HG02798 (cell line): ENCODE measurements around the gene VWA3A.

ENCODE experiments used
- ATAC-seq: cut with Tn5 transposase; IDR thresholded peaks from one replicate; pipeline ENCODE4 v1.9.1; 2021; ENCODE audit warnings: mild to moderate bottlenecking; ENCODE audit not compliant: unreplicated experiment, poor library complexity

VWA3A gene

DNA sequence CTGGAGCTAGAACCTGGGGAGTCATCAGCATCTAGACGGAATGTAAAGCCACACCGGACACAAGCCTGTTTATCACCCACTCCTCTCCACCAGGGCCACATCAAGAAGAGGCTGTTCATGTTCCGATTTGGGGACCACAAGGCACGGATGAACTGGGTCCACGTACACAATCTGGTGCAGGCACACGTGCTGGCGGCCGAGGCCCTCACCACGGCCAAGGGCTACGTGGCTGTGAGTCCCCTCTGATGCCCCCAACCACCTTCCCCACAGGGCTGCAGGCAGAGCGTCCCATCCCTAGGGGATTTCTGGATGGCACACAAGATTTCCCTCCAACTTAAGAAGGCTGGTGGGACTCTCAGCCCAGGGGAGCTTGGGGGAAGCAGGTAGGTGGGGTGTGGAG is 89.1 kb downstream of the VWA3A start:
- ATAC-seq = no peak

DNA sequence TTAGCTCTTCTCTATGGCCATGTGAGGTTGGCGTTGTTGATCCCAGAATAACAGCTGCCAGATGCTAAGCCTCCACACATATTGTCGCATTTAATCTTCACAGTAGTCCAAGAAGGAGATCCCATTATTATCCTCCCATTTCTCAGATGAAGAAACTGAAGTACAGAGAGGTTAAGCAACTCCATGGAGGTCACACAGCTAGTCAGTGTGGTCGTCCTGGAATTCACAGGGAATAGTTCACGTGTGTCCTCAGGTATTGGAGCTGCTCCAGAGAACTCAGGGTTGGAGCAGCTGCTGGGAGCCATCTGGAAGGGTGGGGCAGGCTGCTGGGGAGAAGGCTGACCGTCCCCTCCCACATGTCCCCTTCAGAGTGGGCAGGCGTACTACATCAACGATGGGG is 89.5 kb downstream of the VWA3A start:
- ATAC-seq = no peak

DNA sequence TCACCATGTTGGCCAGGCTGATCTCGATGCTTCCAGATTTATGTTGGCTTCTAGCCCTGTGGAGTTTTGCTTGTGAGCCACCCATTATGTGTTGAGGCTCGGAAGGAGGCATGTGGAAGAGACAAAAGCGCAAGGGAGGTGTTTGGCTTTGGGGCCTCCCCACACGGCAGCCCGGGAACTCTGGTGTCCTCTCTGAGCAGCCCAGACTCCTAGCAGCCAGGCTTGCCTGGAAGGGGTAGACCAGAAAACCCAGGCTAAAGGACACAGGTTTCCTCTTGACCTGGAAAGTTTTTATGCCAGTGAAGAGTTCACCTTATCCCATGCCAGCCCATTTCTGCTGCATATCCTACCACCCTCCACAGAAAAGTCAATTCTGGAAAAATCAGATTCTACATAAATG is 91.0 kb downstream of the VWA3A start:
- no peak for ATAC-seq

DNA sequence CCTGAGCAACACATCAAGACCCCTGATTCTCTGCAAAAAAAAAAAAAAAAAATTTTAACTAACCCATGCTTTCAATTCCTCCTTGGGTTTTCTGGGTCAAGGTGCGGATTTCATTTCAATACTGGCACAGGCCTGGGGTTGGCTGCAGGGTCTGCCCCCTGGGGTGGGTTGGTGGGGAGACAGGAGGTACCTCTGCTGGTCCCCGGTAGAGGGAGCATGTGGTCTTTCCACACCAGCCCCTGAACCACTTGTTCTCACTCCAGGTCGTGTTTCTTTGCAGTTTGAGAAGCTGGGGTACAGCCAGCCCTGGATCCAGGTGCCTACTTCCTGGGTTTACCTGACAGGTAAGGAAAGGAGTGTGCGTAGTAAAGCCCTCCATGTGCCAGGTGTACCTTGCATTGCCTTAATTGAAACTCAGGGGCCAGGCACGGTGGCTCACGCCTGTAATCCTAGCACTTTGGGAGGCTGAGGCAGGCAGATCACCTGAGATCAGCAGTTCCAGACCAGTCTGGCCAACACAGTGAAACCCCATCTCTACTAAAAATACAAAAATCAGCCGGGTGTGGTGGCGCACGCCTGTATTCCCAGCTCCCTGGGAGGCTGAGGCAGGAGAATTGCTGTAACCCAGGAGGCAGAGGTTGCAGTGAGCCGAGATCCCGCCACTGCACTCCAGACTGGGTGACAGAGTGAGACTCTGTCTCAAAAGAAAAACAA is 91.7 kb downstream of the VWA3A start:
- no peak for ATAC-seq

DNA sequence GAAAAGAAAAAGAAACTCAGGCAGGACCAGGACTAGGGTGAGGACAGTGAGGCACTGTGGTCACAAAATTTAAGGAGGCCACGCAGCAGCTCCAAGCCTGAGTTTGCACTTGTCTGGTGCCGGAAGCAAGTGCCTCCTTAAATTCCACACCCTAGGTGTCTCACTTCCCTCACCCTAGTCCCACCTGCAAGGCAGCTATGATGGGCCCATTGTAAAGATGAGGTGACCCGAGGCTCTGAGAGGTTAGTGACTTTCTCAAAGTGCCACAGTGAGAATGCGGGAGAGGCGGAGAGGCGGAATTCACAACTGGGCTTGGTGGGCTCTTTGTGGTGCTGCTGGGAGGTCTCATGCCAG is 92.3 kb downstream of the VWA3A start:
- no peak for ATAC-seq

DNA sequence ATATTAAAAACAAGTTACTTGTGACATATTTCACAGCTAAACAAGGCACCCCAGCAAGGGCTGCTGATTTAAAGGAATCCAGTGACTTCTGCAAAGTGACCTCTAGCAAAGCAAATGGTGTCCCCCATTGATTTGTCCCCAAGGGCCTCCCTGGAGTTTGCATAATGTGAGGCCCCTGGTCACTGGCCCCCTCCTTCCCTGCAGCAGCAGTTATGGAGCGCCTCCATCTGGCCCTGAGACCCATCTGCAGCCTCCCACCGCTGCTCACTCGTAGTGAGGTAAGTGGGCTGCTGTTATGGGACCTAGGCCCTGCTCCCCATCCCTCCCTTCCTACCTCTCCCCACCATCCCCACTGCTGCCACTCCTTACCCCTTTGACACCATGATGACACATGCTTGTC is 94.2 kb downstream of the VWA3A start:
- no peak for ATAC-seq

GRCh38 chr16:22188267-22188594 is 95.9 kb downstream of the VWA3A start:
- ATAC-seq = no peak

- ATAC-seq = no peak
Measured at GRCh38 chr16:22188595-22189442, 96.5 kb downstream of the VWA3A start.

DNA sequence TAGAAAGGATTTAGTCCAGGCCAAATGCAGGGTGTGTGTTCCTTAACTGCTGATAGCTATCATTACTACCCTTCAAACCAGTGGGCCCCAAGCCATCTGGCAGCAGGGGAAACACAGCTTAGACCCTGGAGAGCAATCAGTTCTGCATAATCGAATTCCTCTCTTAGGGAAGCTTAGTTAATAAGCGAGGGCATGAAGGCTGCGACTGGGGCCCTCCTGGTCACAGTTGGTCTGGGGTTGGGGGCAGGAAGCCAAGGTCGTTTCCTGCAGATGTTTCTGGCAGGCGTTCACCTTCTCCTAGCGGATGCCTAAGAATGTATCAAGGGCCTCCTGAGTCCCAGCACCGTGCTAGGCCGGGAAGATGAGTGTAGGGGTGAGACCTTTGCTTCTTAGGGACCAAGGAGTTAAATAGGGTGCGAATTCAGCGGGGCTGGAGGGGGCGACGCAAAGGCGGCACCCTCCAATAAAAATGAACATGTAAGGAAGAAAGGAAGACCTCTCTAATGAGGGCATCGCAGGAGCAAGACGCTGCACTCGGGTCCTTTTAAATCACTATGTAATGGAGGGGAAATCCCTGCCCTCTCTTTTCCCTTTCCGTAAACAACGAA is 97.2 kb downstream of the VWA3A start:
- no peak for ATAC-seq

DNA sequence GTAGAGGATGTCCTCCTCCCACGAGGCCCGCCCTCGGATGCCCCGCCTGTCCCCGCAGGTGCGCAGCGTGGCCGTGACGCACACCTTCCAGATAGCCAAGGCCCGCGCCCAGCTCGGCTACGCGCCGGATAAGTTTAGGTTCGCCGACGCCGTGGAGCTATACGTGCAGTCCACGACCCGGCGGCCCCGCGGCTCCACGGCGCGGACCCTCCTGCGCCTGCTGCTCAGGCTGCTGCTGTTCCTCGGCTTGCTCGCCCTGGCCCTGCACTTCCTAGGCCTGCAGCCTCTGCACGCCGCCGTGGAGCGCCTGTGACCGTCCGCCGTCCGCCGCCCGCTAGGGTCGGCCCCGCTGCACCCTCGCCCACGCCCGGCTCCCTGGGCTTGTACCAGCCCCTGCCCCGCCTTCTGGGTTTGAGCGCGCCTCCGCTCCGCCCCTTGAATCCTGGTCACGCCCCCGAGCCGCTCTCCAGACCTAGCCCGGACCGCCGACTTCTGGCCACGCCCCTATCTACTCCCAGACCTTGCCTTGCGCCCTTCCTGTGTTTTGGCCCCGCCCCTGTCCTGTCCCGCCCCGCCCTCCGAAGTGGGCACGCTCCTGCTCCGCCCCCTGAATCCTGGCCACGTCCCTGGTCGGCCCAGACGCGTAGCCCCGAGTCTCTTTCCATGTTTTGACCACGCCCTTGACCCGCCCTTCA is 97.9 kb downstream of the VWA3A start:
- ATAC-seq = peak; percentile 70

GRCh38 chr16:22190776-22191531 is 98.6 kb downstream of the VWA3A start:
- peak; percentile 56 for ATAC-seq

GRCh38 chr16:22191532-22192260 is 99.4 kb downstream of the VWA3A start:
- ATAC-seq = no peak

DNA sequence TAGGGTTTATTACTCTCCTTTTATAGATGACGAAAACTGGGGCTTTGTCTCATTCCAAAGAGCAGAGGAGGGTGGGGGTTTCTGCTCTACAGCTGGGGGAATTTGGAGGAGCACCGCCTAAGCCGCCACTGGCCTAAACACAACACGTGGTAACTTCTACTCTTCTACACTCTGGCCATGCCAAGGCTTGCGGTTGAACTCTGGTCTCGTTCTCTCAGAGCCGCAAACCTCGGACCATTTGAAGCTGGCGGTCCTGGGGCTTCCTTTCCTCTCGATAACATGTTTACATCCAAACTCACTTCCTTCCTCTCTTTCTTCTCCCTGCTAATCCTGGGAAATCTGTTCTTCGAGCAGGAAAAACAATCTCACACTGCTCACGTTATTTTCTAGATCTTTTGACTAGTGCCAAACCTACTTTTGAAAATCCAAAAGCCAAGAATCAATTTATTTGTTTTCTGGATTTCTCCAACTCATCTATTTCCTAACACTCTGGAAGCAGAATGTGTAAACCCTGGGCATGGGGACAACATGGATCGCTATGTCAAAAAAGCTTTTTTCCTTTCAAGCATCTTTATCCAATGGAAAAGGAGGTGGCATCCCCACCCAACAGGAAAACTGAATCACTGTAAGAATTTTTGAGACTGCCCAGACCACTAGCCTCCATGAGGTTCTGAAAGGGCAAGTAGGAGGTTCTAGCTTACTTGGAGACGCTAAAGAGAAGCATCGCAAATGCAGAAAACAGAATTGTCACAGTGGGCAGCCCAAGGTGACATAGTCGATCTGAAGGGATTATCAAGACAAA is 100.1 kb downstream of the VWA3A start:
- peak; percentile 17 for ATAC-seq

- no peak for ATAC-seq
Measured at GRCh38 chr16:22193063-22193411, 100.7 kb downstream of the VWA3A start.

DNA sequence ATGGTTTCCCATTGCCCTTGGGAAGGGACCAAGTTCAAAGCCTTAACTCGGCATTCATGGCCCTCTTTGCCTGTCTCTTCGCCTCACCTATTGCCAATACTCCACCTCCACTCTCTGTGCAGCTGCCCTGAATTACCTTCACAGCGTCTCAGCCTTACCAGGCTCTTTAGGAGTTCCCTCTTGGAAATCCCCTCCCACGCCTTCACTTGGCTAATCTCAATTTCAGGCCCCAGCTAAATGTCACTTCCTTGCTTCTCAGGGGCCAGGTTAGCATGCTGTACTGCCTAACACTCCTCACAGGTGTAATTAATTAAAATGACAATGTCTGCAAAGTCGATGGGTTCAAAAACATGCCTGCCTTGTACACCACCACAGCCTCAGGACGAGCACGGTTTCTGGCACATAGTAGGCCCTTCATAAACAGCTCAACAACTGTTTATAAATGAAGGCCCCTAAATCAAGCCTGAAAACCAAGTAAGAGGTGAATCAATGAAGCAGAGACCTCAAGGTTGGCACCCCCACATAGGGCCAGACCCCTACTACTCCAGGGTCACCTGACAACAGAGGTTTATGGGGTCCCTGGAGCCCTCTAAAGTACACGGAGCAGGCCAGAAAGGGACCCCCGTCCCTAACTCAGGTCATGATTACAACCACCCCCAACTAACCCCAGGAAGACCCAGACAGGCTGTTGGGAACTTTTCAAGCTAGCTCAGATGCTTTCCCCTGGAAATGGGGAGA is 102.5 kb downstream of the VWA3A start:
- ATAC-seq = no peak

- no peak for ATAC-seq
Measured at GRCh38 chr16:22195445-22195694, 103.0 kb downstream of the VWA3A start.

DNA sequence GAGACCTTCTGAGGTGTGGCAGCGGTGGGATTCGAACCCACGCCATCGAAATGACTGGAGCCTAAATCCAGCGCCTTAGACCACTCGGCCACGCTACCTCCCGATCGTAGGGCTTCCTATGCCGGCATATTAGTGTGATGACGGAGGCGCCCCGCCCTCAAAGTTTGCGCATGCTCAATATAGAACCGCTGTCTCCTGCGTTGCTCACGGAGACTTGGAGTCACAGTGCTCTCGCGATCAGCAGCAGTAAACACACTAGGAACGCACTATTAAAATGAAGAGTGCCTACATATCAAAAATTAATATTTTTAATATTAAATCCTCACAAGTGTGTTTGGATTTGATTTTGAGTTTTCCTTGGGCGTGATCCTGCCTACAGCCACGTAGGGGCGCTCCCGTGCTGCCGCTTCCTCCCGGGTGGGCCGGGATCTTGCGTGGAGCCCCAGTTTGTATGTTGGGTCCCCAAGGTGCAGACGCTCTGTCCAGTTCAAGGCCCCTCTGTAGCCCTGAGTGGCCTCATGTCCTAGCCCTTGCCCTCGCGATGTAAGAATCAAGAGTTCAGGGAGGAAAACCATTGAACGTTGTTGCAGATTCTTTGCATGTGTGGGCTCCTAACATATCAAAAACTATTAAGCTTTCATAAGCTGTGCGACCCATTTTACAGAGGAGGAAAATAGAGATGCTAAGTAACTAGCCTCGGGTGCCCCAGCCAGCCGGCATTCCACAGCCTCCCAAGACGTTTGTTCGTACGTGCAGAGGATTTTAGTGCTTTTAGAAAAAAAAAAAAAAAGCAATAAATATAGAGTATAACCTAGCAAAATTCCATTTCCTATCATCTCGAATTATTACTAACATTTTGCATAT is 103.6 kb downstream of the VWA3A start:
- ATAC-seq = peak; percentile 26
